HFF-Myc (cell line): ENCODE measurements around the gene RAD51B.
A peak's percentile ranks its signal among the peaks of the same experiment; 100 is the strongest.
"Not testable (repeated sequence)": the region's sequence is repeated elsewhere in the genome, so short reads cannot be mapped to it uniquely, and the experiment has no call there.

Experiments
- DNase-seq: peaks from one replicate; pipeline ENCODE4 v3.0.0-alpha.2; 2011; ENCODE audit warnings: low read depth; ENCODE audit errors: extremely low read depth
- H3K4me3 ChIP-seq: replicated peaks from 2 replicates; pipeline ENCODE4 v1.5.1; 2011; ENCODE audit warnings: low read depth, mild to moderate bottlenecking, control low read depth, low read length
- TF ChIP-seq, protein P1 (sequence below): IDR thresholded peaks from 2 replicates; pipeline ENCODE4 v1.5.1; 2012; ENCODE audit warnings: mild to moderate bottlenecking, low read depth, low read length, control low read depth; ENCODE audit errors: missing control alignments

RAD51B gene

DNA sequence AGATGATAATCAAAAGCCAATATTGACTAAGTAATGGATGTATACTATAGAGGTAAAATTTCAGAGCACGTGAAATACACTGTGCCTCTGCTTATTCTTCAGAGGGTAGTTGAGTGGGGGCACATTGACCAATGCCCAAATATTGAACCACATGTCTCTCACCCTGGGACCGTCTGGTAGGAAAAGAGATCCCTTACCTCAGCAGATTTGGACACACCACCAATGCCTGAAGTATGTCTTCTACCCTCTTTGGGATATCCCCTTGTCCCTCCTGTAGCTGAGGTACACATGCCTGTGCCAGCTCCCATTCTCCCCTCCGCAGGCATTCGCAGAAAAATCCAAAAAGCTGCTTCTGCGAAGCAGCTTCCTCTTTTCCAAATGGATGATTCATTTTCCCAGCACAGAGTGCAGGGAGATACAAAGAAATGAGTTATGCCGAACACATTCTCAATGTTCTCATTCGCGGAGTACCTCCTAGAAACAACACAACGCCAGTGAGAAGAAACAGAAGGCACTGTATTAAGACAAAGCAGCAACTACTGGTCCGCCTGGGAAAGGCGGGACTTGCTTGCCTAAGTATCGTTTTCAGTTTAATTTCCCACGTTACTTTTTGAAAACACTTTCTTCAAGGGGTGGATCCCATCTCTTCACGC is 3.9 kb upstream of the RAD51B start:
- TF ChIP-seq, protein P1, sequence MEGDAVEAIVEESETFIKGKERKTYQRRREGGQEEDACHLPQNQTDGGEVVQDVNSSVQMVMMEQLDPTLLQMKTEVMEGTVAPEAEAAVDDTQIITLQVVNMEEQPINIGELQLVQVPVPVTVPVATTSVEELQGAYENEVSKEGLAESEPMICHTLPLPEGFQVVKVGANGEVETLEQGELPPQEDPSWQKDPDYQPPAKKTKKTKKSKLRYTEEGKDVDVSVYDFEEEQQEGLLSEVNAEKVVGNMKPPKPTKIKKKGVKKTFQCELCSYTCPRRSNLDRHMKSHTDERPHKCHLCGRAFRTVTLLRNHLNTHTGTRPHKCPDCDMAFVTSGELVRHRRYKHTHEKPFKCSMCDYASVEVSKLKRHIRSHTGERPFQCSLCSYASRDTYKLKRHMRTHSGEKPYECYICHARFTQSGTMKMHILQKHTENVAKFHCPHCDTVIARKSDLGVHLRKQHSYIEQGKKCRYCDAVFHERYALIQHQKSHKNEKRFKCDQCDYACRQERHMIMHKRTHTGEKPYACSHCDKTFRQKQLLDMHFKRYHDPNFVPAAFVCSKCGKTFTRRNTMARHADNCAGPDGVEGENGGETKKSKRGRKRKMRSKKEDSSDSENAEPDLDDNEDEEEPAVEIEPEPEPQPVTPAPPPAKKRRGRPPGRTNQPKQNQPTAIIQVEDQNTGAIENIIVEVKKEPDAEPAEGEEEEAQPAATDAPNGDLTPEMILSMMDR: no peak
- no peak for DNase-seq
- H3K4me3 ChIP-seq: peak overlapping the region; percentile 85

GRCh38 chr14:67816326-67817002 is 3.1 kb upstream of the RAD51B start, which contains the start of gene ZFYVE26:
TSS of gene ZFYVE26 (minus strand) at chr14:67816590. CDS start at chr14:67815963, 627 bp downstream.
- peak; percentile 92 for DNase-seq
- TF ChIP-seq, protein P1: no peak
- H3K4me3 ChIP-seq: peak within 1 kb of the TSS; percentile 85

- TF ChIP-seq, protein P1: no peak
- no peak overlapping the region for H3K4me3 ChIP-seq
- no peak for DNase-seq
Observed at GRCh38 chr14:67817750-67818438, 1.7 kb upstream of the RAD51B start.

- not testable (repeated sequence) for DNase-seq, H3K4me3 ChIP-seq
Observed at GRCh38 chr14:67818476-67818875, 1.1 kb upstream of the RAD51B start.

- TF ChIP-seq, protein P1: no peak
- H3K4me3 ChIP-seq: peak overlapping the region; percentile 95
- no peak for DNase-seq
Observed at GRCh38 chr14:67820428-67820971, 921 bp downstream of the RAD51B start.

- H3K4me3 ChIP-seq: no peak overlapping the region
- no peak for DNase-seq
- TF ChIP-seq, protein P1: no peak
Observed at GRCh38 chr14:67821121-67821520, 1.5 kb downstream of the RAD51B start.

- H3K4me3 ChIP-seq: no peak overlapping the region
- TF ChIP-seq, protein P1: no peak
- DNase-seq: no peak
Observed at GRCh38 chr14:67831113-67831512, 11.5 kb downstream of the RAD51B start.
